K562 (cell line): ENCODE results near the gene TRIM33. TPM values are rescaled to one million over a fixed set of nuclear protein-coding genes. Genes with fewer than 3 reads are reported as not detected.

Experiments used
- CCNT2 ChIP-seq: IDR thresholded peaks from 2 replicates; pipeline ENCODE4 v1.6.1; 2011; ENCODE audit warnings: borderline replicate concordance, low read depth, mild to moderate bottlenecking, moderate library complexity, mixed read lengths, low read length; ENCODE audit not compliant: insufficient read length; ENCODE audit errors: extremely low read depth
- ELF2 ChIP-seq: fragments of 250-450 bp; sonication (Bioruptor Pico); IDR thresholded peaks from 2 replicates; pipeline ENCODE4 v1.5.0; 2021; ENCODE audit warnings: mild to moderate bottlenecking
- ETV5 ChIP-seq: sonication (generic); formaldehyde crosslinking; IDR thresholded peaks from 2 replicates; pipeline ENCODE4 v1.4.0; 2020; ENCODE audit warnings: low read depth, mild to moderate bottlenecking, missing genetic modification reagents
- FOXK1 ChIP-seq: sonication (generic); formaldehyde crosslinking; IDR thresholded peaks from 2 replicates; pipeline ENCODE4 v1.8.0; 2022; ENCODE audit warnings: missing genetic modification reagents, mild to moderate bottlenecking, borderline replicate concordance
- HDAC1 ChIP-seq, 2 experiments: fragments of 450-650 bp; IDR thresholded peaks; 2 replicates each; pipeline ENCODE4 v1.6.1; 2016 to 2017; ENCODE audit warnings: inconsistent platforms in 1 of 2, mild to moderate bottlenecking in 1 of 2, moderate library complexity in 1 of 2
- HMGN3 ChIP-seq: IDR thresholded peaks from 2 replicates; pipeline ENCODE4 v1.6.1; 2011; ENCODE audit warnings: borderline replicate concordance, low read depth, mild to moderate bottlenecking, mixed read lengths, low read length; ENCODE audit not compliant: insufficient read length; ENCODE audit errors: extremely low read depth
- KDM1A ChIP-seq, 2 experiments: fragments of 450-650 bp; IDR thresholded peaks; 2 replicates each; pipeline ENCODE4 v1.6.1; 2016; ENCODE audit warnings: mild to moderate bottlenecking in 2 of 2
- MTA2 ChIP-seq: fragments of 450-650 bp; IDR thresholded peaks from 2 replicates; pipeline ENCODE4 v1.6.1; 2016; ENCODE audit warnings: low read depth
- MYNN ChIP-seq, 2 experiments: sonication (generic); formaldehyde crosslinking in 1 of 2; IDR thresholded peaks; 2 replicates each; pipeline versions ENCODE4 v1.5.0 to v1.6.1; 2016 to 2020; ENCODE audit warnings: antibody characterized with exemption in 1 of 2, missing genetic modification reagents in 1 of 2
- PRPF4 ChIP-seq: fragments of 200-400 bp; formaldehyde crosslinking; IDR thresholded peaks from one replicate; pipeline ENCODE4 v1.6.1; 2017; ENCODE audit warnings: low read length, low read depth, mild to moderate bottlenecking; ENCODE audit not compliant: insufficient read depth, poor library complexity, severe bottlenecking
- PURB ChIP-seq: sonication (generic); formaldehyde crosslinking; IDR thresholded peaks from 2 replicates; pipeline ENCODE4 v1.9.0; 2021; ENCODE audit warnings: low read depth, mild to moderate bottlenecking, missing genetic modification reagents
- RBM25 ChIP-seq: fragments of 200-400 bp; formaldehyde crosslinking; IDR thresholded peaks from 2 replicates; pipeline ENCODE4 v1.6.1; 2018; ENCODE audit warnings: low read length, low read depth, moderate library complexity; ENCODE audit not compliant: severe bottlenecking
- U2AF2 ChIP-seq: fragments of 200-400 bp; formaldehyde crosslinking; optimal IDR thresholded peaks from 2 replicates; pipeline ENCODE3; 2017; ENCODE audit warnings: low read depth, mild to moderate bottlenecking, low read length
- YY1 ChIP-seq, 3 experiments: IDR thresholded peaks; 2 replicates each; pipeline ENCODE4 v1.6.1; 2011; ENCODE audit warnings: low read length in 2 of 3, mild to moderate bottlenecking in 2 of 3, moderate library complexity in 2 of 3, borderline replicate concordance in 1 of 3, control low read depth in 1 of 3, low read depth in 1 of 3; ENCODE audit not compliant: insufficient read depth in 3 of 3, insufficient replicate concordance in 2 of 3, control insufficient read depth in 1 of 3, insufficient read length in 1 of 3; ENCODE audit errors: extremely low read depth in 1 of 3
- ZNF12 ChIP-seq: sonication (generic); formaldehyde crosslinking; IDR thresholded peaks from 2 replicates; pipeline ENCODE4 v1.4.0; 2020; ENCODE audit warnings: mild to moderate bottlenecking, missing genetic modification reagents
- ZNF830 ChIP-seq: fragments of 250-450 bp; sonication (Bioruptor Pico); IDR thresholded peaks from 2 replicates; pipeline ENCODE4 v1.5.0; 2021; ENCODE audit warnings: mild to moderate bottlenecking
- polyA plus RNA-seq, 8 experiments: library from polyadenylated mRNA; depleted of rRNA in 4 of 8; stranded (reverse) in 5 of 8; unstranded in 3 of 8; fragments of >200 nt; fragmentation: Nextera tagmentation in 2 of 8; fragmentation: Illumina TruSeq in 1 of 8; extraction: Ambion mirVana in 2 of 8; extraction: Trizol in 1 of 8; gene quantifications; 2 replicates each; pipeline versions ENCODE4 v1.2.1 to v1.2.3, GENCODE V29; 2011 to 2014; ENCODE audit warnings: inconsistent platforms in 1 of 8, missing spikeins in 1 of 8
- total RNA-seq, 7 experiments: library from RNA; depleted of rRNA in 6 of 7; stranded (reverse); fragments of >200 nt in 6 of 7; fragmentation: Illumina TruSeq in 2 of 7; extraction: Trizol in 2 of 7; gene quantifications; 2 replicates each; pipeline versions ENCODE4 v1.2.1 to v1.2.3, GENCODE V29; 2011 to 2021; ENCODE audit warnings: low replicate concordance in 1 of 7
- TF ChIP-seq, protein P1 (sequence below), 2 experiments: fragments of 250-450 bp in 1 of 2; fragments of 450-650 bp in 1 of 2; sonication (Bioruptor Pico) in 1 of 2; IDR thresholded peaks; 2 replicates each; pipeline versions ENCODE4 v1.6.1 to v1.8.0; 2016 to 2021; ENCODE audit warnings: mild to moderate bottlenecking in 2 of 2, moderate library complexity in 2 of 2, missing compliant biosample characterization in 1 of 2, missing genetic modification characterization in 1 of 2
- TF ChIP-seq, protein P2 (sequence below): fragments of 450-650 bp; IDR thresholded peaks from 2 replicates; pipeline ENCODE4 v1.6.1; 2018; ENCODE audit not compliant: partially characterized antibody
- TF ChIP-seq, protein P3 (sequence below): fragments of 250-450 bp; sonication (Bioruptor Pico); IDR thresholded peaks from 2 replicates; pipeline ENCODE4 v1.8.0; 2022; ENCODE audit warnings: inconsistent platforms, mild to moderate bottlenecking, moderate library complexity, borderline replicate concordance

The TRIM33 gene
- total and polyA plus RNA-seq, 9 of the 15 experiments (the other 6 are each of a cell fraction or from before 2014, with no cell fraction given): 9.3 to 58.4 (median 40.2) TPM

DNA sequence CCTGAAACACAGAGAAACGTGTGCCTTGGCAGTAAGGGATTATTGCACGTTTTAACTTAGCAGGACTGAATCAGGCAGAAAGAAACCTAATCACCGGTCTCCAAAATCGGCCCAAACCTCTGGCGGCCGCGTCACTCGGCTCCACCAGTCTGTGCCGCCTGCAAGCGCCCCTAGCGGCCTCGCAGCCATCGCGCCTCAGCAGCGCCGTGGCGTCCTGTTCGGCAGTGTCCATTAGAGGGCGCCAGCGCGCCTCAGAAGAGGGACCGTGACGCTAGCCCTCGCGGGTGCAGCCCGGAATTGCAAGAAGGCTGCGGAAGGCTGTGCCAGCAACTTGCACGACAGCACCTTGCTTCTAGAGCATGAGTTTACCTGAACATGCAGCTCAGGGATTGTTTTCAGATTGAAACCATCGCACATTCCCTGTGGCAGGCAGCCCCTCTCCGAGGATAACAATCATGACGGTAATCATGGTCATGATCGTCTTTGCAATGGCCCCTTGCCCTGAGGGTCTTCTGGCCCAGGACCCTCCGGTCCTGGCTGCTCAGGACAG, 164.4 kb downstream of the TRIM33 start (continued):
- TF ChIP-seq CCNT2 (peak; percentile 84), RBM25 (no peak), PURB (CRISPR knock-in tag) (no peak), MTA2 (no peak), MYNN (IDR thresholded peaks at IDR 0.05) (peak; percentile 89), MYNN (CRISPR knock-in tag; IDR thresholded peaks at IDR 0.05) (no peak), YY1 (IDR thresholded peaks at IDR 0.05; ENCODE audit: borderline replicate concordance in 1 of 3, control insufficient read depth in 1 of 3, extremely low read depth in 1 of 3, insufficient read depth in 3 of 3, insufficient read length in 1 of 3, insufficient replicate concordance in 2 of 3, low read depth in 1 of 3, low read length in 2 of 3) (peak in 2 of 3 experiments; percentile 78 to 83), ETV5 (CRISPR knock-in tag) (peak; percentile 82), ZNF830 (no peak), HDAC1 (IDR thresholded peaks at IDR 0.05) (peak in 1 of 2 experiments; percentile 62; a peak in 2 of 4 replicates), PRPF4 (no peak), FOXK1 (no peak; the same call in 1 of the 2 replicates), U2AF2 (no peak), ZNF12 (CRISPR knock-in tag) (no peak), HMGN3 (peak; percentile 84), ELF2 (no peak), KDM1A (IDR thresholded peaks at IDR 0.05) (peak in 1 of 2 experiments; percentile 10; a peak in 1 of 4 replicates)
- TF ChIP-seq, protein P1, sequence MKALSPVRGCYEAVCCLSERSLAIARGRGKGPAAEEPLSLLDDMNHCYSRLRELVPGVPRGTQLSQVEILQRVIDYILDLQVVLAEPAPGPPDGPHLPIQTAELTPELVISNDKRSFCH (CRISPR knock-in tag; IDR thresholded peaks at IDR 0.05): no peak
- TF ChIP-seq, protein P1 (tag; IDR thresholded peaks at IDR 0.05): 0 out of 2 replicates have a peak, but pooled peaks have one; percentile 37
- TF ChIP-seq, protein P2, sequence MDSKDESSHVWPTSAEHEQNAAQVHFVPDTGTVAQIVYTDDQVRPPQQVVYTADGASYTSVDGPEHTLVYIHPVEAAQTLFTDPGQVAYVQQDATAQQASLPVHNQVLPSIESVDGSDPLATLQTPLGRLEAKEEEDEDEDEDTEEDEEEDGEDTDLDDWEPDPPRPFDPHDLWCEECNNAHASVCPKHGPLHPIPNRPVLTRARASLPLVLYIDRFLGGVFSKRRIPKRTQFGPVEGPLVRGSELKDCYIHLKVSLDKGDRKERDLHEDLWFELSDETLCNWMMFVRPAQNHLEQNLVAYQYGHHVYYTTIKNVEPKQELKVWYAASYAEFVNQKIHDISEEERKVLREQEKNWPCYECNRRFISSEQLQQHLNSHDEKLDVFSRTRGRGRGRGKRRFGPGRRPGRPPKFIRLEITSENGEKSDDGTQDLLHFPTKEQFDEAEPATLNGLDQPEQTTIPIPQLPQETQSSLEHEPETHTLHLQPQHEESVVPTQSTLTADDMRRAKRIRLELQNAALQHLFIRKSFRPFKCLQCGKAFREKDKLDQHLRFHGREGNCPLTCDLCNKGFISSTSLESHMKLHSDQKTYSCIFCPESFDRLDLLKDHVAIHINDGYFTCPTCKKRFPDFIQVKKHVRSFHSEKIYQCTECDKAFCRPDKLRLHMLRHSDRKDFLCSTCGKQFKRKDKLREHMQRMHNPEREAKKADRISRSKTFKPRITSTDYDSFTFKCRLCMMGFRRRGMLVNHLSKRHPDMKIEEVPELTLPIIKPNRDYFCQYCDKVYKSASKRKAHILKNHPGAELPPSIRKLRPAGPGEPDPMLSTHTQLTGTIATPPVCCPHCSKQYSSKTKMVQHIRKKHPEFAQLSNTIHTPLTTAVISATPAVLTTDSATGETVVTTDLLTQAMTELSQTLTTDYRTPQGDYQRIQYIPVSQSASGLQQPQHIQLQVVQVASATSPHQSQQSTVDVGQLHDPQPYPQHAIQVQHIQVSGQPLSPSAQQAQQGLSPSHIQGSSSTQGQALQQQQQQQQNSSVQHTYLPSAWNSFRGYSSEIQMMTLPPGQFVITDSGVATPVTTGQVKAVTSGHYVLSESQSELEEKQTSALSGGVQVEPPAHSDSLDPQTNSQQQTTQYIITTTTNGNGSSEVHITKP: no peak
- TF ChIP-seq, protein P3, sequence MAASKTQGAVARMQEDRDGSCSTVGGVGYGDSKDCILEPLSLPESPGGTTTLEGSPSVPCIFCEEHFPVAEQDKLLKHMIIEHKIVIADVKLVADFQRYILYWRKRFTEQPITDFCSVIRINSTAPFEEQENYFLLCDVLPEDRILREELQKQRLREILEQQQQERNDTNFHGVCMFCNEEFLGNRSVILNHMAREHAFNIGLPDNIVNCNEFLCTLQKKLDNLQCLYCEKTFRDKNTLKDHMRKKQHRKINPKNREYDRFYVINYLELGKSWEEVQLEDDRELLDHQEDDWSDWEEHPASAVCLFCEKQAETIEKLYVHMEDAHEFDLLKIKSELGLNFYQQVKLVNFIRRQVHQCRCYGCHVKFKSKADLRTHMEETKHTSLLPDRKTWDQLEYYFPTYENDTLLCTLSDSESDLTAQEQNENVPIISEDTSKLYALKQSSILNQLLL: no peak
